MCF 10A (cell line): ENCODE measurements around the gene USP47. TPM values are rescaled to one million over a fixed set of nuclear protein-coding genes. Genes with fewer than 3 reads are reported as not detected.

Experiments
- BruUV-seq: library from RNA; stranded (reverse); fragments of 400-500 nt; replicated peaks from 2 replicates; lab custom pipeline; 2021; lab: Mats Ljungman, UMichigan
- CTCF ChIA-PET: fragments of 300-600 bp; sonication (Branson Sonifier 250); formaldehyde crosslinking; extraction: SDS; loops from one replicate; lab custom pipeline; 2021; ENCODE audit warnings: antibody characterized with exemption, inconsistent platforms; lab: Yijun Ruan, JAX
- POLR2A ChIA-PET: fragments of 300-600, 350-650 bp; sonication (Branson Sonifier 250); formaldehyde crosslinking; extraction: SDS; loops from one replicate; lab custom pipeline; 2020; ENCODE audit warnings: antibody characterized with exemption, inconsistent platforms; lab: Yijun Ruan, JAX
- DNase-seq: peaks from one replicate; pipeline ENCODE4 v3.0.0-alpha.2; 2018; ENCODE audit not compliant: unreplicated experiment
- H3K27ac Mint-ChIP-seq: one replicate; pipeline ENCODE4 v1.8.0; 2022; ENCODE audit warnings: mild to moderate bottlenecking, low read depth, mixed read lengths; ENCODE audit not compliant: unreplicated experiment
- H3K27me3 Mint-ChIP-seq: one replicate; pipeline ENCODE4 v1.8.0; 2022; ENCODE audit warnings: mixed read lengths; ENCODE audit not compliant: insufficient read depth, unreplicated experiment
- H3K36me3 Mint-ChIP-seq: one replicate; pipeline ENCODE4 v1.8.0; 2022; ENCODE audit warnings: mild to moderate bottlenecking, moderate library complexity, mixed read lengths; ENCODE audit not compliant: insufficient read depth, unreplicated experiment
- H3K4me1 Mint-ChIP-seq: one replicate; pipeline ENCODE4 v1.8.0; 2022; ENCODE audit warnings: mixed read lengths; ENCODE audit not compliant: insufficient read depth, unreplicated experiment
- H3K4me3 Mint-ChIP-seq: one replicate; pipeline ENCODE4 v1.8.0; 2022; ENCODE audit warnings: mild to moderate bottlenecking, moderate library complexity, mixed read lengths; ENCODE audit not compliant: unreplicated experiment
- H3K9me3 Mint-ChIP-seq: one replicate; pipeline ENCODE4 v1.8.0; 2022; ENCODE audit warnings: mixed read lengths; ENCODE audit not compliant: unreplicated experiment
- CTCF ChIP-seq: fragments of 200-600 bp; IDR thresholded peaks from one replicate; pipeline ENCODE4 v1.8.0; 2022; ENCODE audit warnings: antibody characterized with exemption, mild to moderate bottlenecking; ENCODE audit not compliant: unreplicated experiment
- intact Hi-C: fragments of 100-400 bp; cut with micrococcal nuclease; formaldehyde crosslinking; loops from 2 replicates; pipeline ENCODE4 v1.14.1; 2022
- total RNA-seq: library from RNA; stranded (reverse); gene quantifications from 2 replicates; pipeline ENCODE4 v1.2.3, GENCODE V29; 2022

USP47 gene
- total RNA-seq, 1 experiment from 2014 or later: 41.6 TPM

- ChIA-PET CTCF (interaction anchor here (0.6 to 1.8 kb wide), 6 partner anchors 15 to 218 kb away, joined by 3 to 6 read pairs (median 4); no protein-coding TSS in a partner anchor), POLR2A (interaction anchor here (1.5 to 3.4 kb wide), 2 partner anchors 9 to 24 kb away, joined by 4 to 23 read pairs; partner anchors contain the start of gene USP47)
- no peak overlapping the region for H3K27ac Mint-ChIP-seq
- H3K27me3 Mint-ChIP-seq: no peaks in the 10 kb centered on the region
- H3K9me3 Mint-ChIP-seq: no peaks in the 10 kb centered on the region
- H3K4me1 Mint-ChIP-seq: no peaks in the 10 kb centered on the region
- no peaks in the 10 kb centered on the region for H3K36me3 Mint-ChIP-seq
- intact Hi-C loops: no loop called here
- BruUV-seq: no TSS peak
- no peak overlapping the region for H3K4me3 Mint-ChIP-seq
- no peak for TF ChIP-seq CTCF
- DNase-seq: no peak
Measured at GRCh38 chr11:11818529-11819121, 23.1 kb upstream of the USP47 start.

GRCh38 chr11:11821899-11822298 lies 19.9 kb upstream of the USP47 start:
- no peaks in the 10 kb centered on the region for H3K27me3 Mint-ChIP-seq
- DNase-seq: no peak
- intact Hi-C loops: loop anchor here (1.0 kb wide), 1 partner anchor 43 kb away; no protein-coding TSS in a partner anchor

GRCh38 chr11:11822946-11823345 lies 18.8 kb upstream of the USP47 start:
- intact Hi-C loops: no loop called here
- no peak overlapping the region for H3K4me3 Mint-ChIP-seq
- no peak overlapping the region for H3K27ac Mint-ChIP-seq
- no peak for DNase-seq
- no TSS peak for BruUV-seq
- no peak for TF ChIP-seq CTCF
- ChIA-PET CTCF (no interaction called here), POLR2A (interaction anchor here (0.6 to 1.1 kb wide), 2 partner anchors 9 to 411 kb away, joined by 3 read pairs; no protein-coding TSS in a partner anchor)
- H3K27me3 Mint-ChIP-seq: no peaks in the 10 kb centered on the region
- no peaks in the 10 kb centered on the region for H3K4me1 Mint-ChIP-seq
- H3K36me3 Mint-ChIP-seq: no peaks in the 10 kb centered on the region
- H3K9me3 Mint-ChIP-seq: peaks cover 9% of the 10 kb centered on the region

More at GRCh38 chr11:11821899-11822298, 19.9 kb upstream of the USP47 start:
- Mint-ChIP-seq H3K9me3 (peaks cover 9% of the 10 kb centered on the region), H3K4me3 (no peak overlapping the region), H3K36me3 (no peaks in the 10 kb centered on the region), H3K4me1 (no peaks in the 10 kb centered on the region), H3K27ac (no peak overlapping the region)
- ChIA-PET POLR2A (interaction anchor here (0.7 to 1.1 kb wide), 2 partner anchors 8 to 19 kb away, joined by 3 read pairs; no protein-coding TSS in a partner anchor), CTCF (no interaction called here)
- no peak for TF ChIP-seq CTCF
- BruUV-seq: no TSS peak

- Mint-ChIP-seq H3K27me3 (no peaks in the 10 kb centered on the region), H3K27ac (no peak overlapping the region), H3K9me3 (peaks cover 9% of the 10 kb centered on the region), H3K36me3 (no peaks in the 10 kb centered on the region), H3K4me1 (no peaks in the 10 kb centered on the region), H3K4me3 (no peak overlapping the region)
- no peak for DNase-seq
- POLR2A ChIA-PET: no interaction called here
- CTCF ChIA-PET: no interaction called here
- intact Hi-C loops: no loop called here
- BruUV-seq: no TSS peak
- no peak for TF ChIP-seq CTCF
Measured at GRCh38 chr11:11826260-11826659, 15.5 kb upstream of the USP47 start.
